Stimulated activated CD4-positive, alpha-beta T cell treated with anti-CD3 and anti-CD28 coated beads, Interleukin-2, amount 100 ng/mL, for 4 hours (primary cell): ENCODE measurements around the gene LARGE1.
"Not testable (repeated sequence)": the region's sequence is repeated elsewhere in the genome, so short reads cannot be mapped to it uniquely, and the experiment has no call there.

Source experiments
- DNase-seq: peaks from one replicate; pipeline ENCODE4 v3.0.0-alpha.2; 2020; ENCODE audit warnings: low read depth

LARGE1 gene

GRCh38 chr22:33418484-33418883 is 501.8 kb downstream of the LARGE1 start:
- no peak for DNase-seq

- DNase-seq, result no peak
Measured at GRCh38 chr22:33415401-33415800, 504.9 kb downstream of the LARGE1 start.

- DNase-seq, result no peak
Measured at GRCh38 chr22:33409079-33409478, 511.2 kb downstream of the LARGE1 start.

- no peak for DNase-seq
Measured at GRCh38 chr22:33405194-33405593, 515.1 kb downstream of the LARGE1 start.

- no peak for DNase-seq
Measured at GRCh38 chr22:33404723-33405122, 515.6 kb downstream of the LARGE1 start.

- no peak for DNase-seq
Measured at GRCh38 chr22:33402325-33402724, 518.0 kb downstream of the LARGE1 start.

GRCh38 chr22:33401291-33401690 is 519.0 kb downstream of the LARGE1 start:
- no peak for DNase-seq

GRCh38 chr22:33400891-33401290 is 519.4 kb downstream of the LARGE1 start:
- no peak for DNase-seq

- no peak for DNase-seq
Measured at GRCh38 chr22:33400061-33400840, 520.0 kb downstream of the LARGE1 start.

GRCh38 chr22:33397381-33397907 is 522.8 kb downstream of the LARGE1 start:
- DNase-seq, result no peak

- no peak for DNase-seq
Measured at GRCh38 chr22:33393432-33393831, 526.8 kb downstream of the LARGE1 start.

GRCh38 chr22:33391298-33391697 is 529.0 kb downstream of the LARGE1 start:
- DNase-seq, result no peak

- no peak for DNase-seq
Measured at GRCh38 chr22:33389936-33390335, 530.3 kb downstream of the LARGE1 start.

GRCh38 chr22:33386270-33386669 is 534.0 kb downstream of the LARGE1 start:
- no peak for DNase-seq

GRCh38 chr22:33385611-33386010 is 534.7 kb downstream of the LARGE1 start:
- no peak for DNase-seq

- DNase-seq, result no peak
Measured at GRCh38 chr22:33382436-33382835, 537.8 kb downstream of the LARGE1 start.

GRCh38 chr22:33381531-33382406 is 538.5 kb downstream of the LARGE1 start:
- no peak for DNase-seq

- DNase-seq, result no peak
Measured at GRCh38 chr22:33380789-33381530, 539.3 kb downstream of the LARGE1 start.

GRCh38 chr22:33379836-33380235 is 540.4 kb downstream of the LARGE1 start:
- no peak for DNase-seq

- DNase-seq, result no peak
Measured at GRCh38 chr22:33372875-33373274, 547.4 kb downstream of the LARGE1 start.

GRCh38 chr22:33363256-33363655 is 557.0 kb downstream of the LARGE1 start:
- DNase-seq, result not testable (repeated sequence)

GRCh38 chr22:33362702-33363101 is 557.6 kb downstream of the LARGE1 start:
- no peak for DNase-seq
